GM23338 (cell line): Measurements from ENCODE around the gene SCNN1B. TPM values are rescaled to one million over a fixed set of nuclear protein-coding genes. Genes with fewer than 3 reads are reported as not detected.

Experiments
- ATAC-seq: fragments of 200-7000 bp; cut with Tn5 transposase; 3 replicates; pipeline ENCODE4 v1.9.1; 2020
- DNase-seq: peaks from one replicate; pipeline ENCODE4 v3.0.0-alpha.2; 2015; ENCODE audit warnings: low spot score
- H2AFZ ChIP-seq: fragments of 200-600 bp; sonication (generic); 2 replicates; pipeline ENCODE4 v1.8.0; 2016; ENCODE audit warnings: antibody characterized with exemption, mild to moderate bottlenecking, moderate library complexity
- H3F3A ChIP-seq: fragments of 200-600 bp; sonication (generic); replicated peaks from 2 replicates; pipeline ENCODE4 v1.8.0; 2017; ENCODE audit warnings: antibody characterized with exemption, mixed run types, low read depth
- H3K27ac ChIP-seq: fragments of 200-600 bp; sonication (generic); 2 replicates; pipeline ENCODE4 v1.6.1; 2016; ENCODE audit warnings: low read depth
- H3K27me3 ChIP-seq: fragments of 200-600 bp; sonication (generic); 2 replicates; pipeline ENCODE4 v1.8.0; 2016; ENCODE audit warnings: mild to moderate bottlenecking, mixed run types, moderate library complexity; ENCODE audit not compliant: insufficient read depth
- H3K36me3 ChIP-seq: fragments of 200-600 bp; sonication (generic); 2 replicates; pipeline ENCODE4 v1.8.0; 2016; ENCODE audit warnings: mild to moderate bottlenecking; ENCODE audit not compliant: insufficient read depth
- H3K4me1 ChIP-seq: fragments of 200-600 bp; sonication (generic); 2 replicates; pipeline ENCODE4 v1.8.0; 2016; ENCODE audit warnings: mild to moderate bottlenecking, moderate library complexity; ENCODE audit not compliant: insufficient read depth
- H3K4me2 ChIP-seq: fragments of 200-600 bp; sonication (generic); 2 replicates; pipeline ENCODE4 v1.7.1; 2017; ENCODE audit warnings: mixed run types
- H3K4me3 ChIP-seq: fragments of 200-600 bp; sonication (generic); 2 replicates; pipeline ENCODE4 v1.6.1; 2016; ENCODE audit warnings: mixed run types
- H3K79me2 ChIP-seq: fragments of 200-600 bp; sonication (generic); replicated peaks from 2 replicates; pipeline ENCODE4 v1.8.0; 2017; ENCODE audit warnings: mild to moderate bottlenecking; ENCODE audit not compliant: insufficient read depth
- H3K9me2 ChIP-seq: fragments of 200-600 bp; sonication (generic); 2 replicates; pipeline ENCODE4 v1.8.0; 2017; ENCODE audit not compliant: insufficient read depth
- H4K20me1 ChIP-seq: fragments of 200-600 bp; sonication (generic); replicated peaks from 2 replicates; pipeline ENCODE4 v1.8.0; 2017; ENCODE audit warnings: mild to moderate bottlenecking; ENCODE audit not compliant: insufficient read depth
- H3K27ac Mint-ChIP-seq: 2 replicates; pipeline ENCODE4 v1.8.0; 2020; ENCODE audit warnings: inconsistent platforms, mild to moderate bottlenecking, moderate library complexity, mixed read lengths
- H3K27me3 Mint-ChIP-seq: 3 replicates; pipeline ENCODE4 v1.8.0; 2022; ENCODE audit warnings: low read depth, mild to moderate bottlenecking, moderate library complexity, mixed read lengths, inconsistent platforms; ENCODE audit not compliant: insufficient read depth, poor library complexity
- H3K36me3 Mint-ChIP-seq: 3 replicates; pipeline ENCODE4 v1.8.0; 2021; ENCODE audit warnings: low read depth, mild to moderate bottlenecking, inconsistent platforms, moderate library complexity, mixed read lengths
- H3K4me1 Mint-ChIP-seq: 3 replicates; pipeline ENCODE4 v1.8.0; 2020; ENCODE audit warnings: mild to moderate bottlenecking, inconsistent platforms, mixed read lengths
- H3K4me3 Mint-ChIP-seq: 3 replicates; pipeline ENCODE4 v1.8.0; 2021; ENCODE audit warnings: moderate library complexity, mild to moderate bottlenecking, inconsistent platforms, mixed read lengths
- H3K9me3 Mint-ChIP-seq: 3 replicates; pipeline ENCODE4 v1.8.0; 2020; ENCODE audit warnings: moderate library complexity, mild to moderate bottlenecking, inconsistent platforms, mixed read lengths
- CREB1 ChIP-seq: fragments of 250-450 bp; sonication (Bioruptor Pico); IDR thresholded peaks from 2 replicates; pipeline ENCODE4 v1.5.0; 2020; ENCODE audit warnings: low read depth, mild to moderate bottlenecking, moderate library complexity
- CTCF ChIP-seq, 2 experiments: fragments of 200-600 bp in 1 of 2; sonication (generic) in 1 of 2; conservative IDR thresholded peaks; 2 replicates each; pipeline versions ENCODE4 v1.5.1 to v1.6.1; 2016 to 2017; ENCODE audit warnings: antibody characterized with exemption in 2 of 2, low read depth in 2 of 2, mild to moderate bottlenecking in 2 of 2, moderate library complexity in 1 of 2
- ETS1 ChIP-seq: IDR thresholded peaks from 2 replicates; pipeline ENCODE4 v1.6.1; 2016; ENCODE audit warnings: antibody characterized with exemption
- EZH2 ChIP-seq: fragments of 200-600 bp; sonication (generic); IDR thresholded peaks from one replicate; pipeline ENCODE4 v1.8.0; 2017; ENCODE audit warnings: antibody characterized with exemption, mild to moderate bottlenecking, low read depth; ENCODE audit not compliant: unreplicated experiment
- JUNB ChIP-seq: IDR thresholded peaks from one replicate; pipeline ENCODE4 v1.6.1; 2016; ENCODE audit warnings: antibody characterized with exemption; ENCODE audit not compliant: unreplicated experiment
- POLR2AphosphoS5 ChIP-seq: IDR thresholded peaks from 2 replicates; pipeline ENCODE4 v1.6.1; 2016; ENCODE audit warnings: antibody characterized with exemption, low read depth
- REST ChIP-seq: IDR thresholded peaks from one replicate; pipeline ENCODE4 v1.6.1; 2018; ENCODE audit warnings: antibody characterized with exemption; ENCODE audit not compliant: unreplicated experiment
- STAT1 ChIP-seq: IDR thresholded peaks from one replicate; pipeline ENCODE4 v1.6.1; 2016; ENCODE audit warnings: antibody characterized with exemption; ENCODE audit not compliant: unreplicated experiment
- ZNF114 ChIP-seq: fragments of 250-450 bp; sonication (Bioruptor Pico); IDR thresholded peaks from 2 replicates; pipeline ENCODE4 v1.5.0; 2020; ENCODE audit warnings: mild to moderate bottlenecking, moderate library complexity
- ZNF331 ChIP-seq: fragments of 250-450 bp; sonication (Bioruptor Pico); IDR thresholded peaks from 2 replicates; pipeline ENCODE4 v1.5.0; 2020; ENCODE audit warnings: low read depth, mild to moderate bottlenecking, moderate library complexity
- polyA plus RNA-seq: library from polyadenylated mRNA; unstranded; fragments of >200 nt; fragmentation: Nextera tagmentation; extraction: Ambion mirVana; gene quantifications from 2 replicates; pipeline ENCODE4 v1.2.1, GENCODE V29; 2016
- total RNA-seq: library from RNA; depleted of rRNA; stranded (reverse); fragments of >200 nt; shearing (Covaris generic); gene quantifications from 2 replicates; pipeline ENCODE4 v1.2.3, GENCODE V29; 2014

SCNN1B gene
- total and polyA plus RNA-seq, 2 experiments from 2014 or later, result 0.78 to 1.1 TPM

- no peaks in the 10 kb centered on the region for H3K27me3 ChIP-seq
- no peak overlapping the region for H2AFZ ChIP-seq
- H3K4me3 ChIP-seq, result no peak overlapping the region
- TF ChIP-seq CTCF (conservative IDR thresholded peaks at IDR 0.05; ENCODE audit: low read depth in 2 of 2), result no peak
- TF ChIP-seq EZH2, result no peak
- no peak for TF ChIP-seq REST
- no peak for TF ChIP-seq ZNF331
- no peak for TF ChIP-seq ZNF114 (CRISPR knock-in tag)
- TF ChIP-seq ETS1, result no peak
- TF ChIP-seq POLR2AphosphoS5, result no peak
- no peak for TF ChIP-seq JUNB
- TF ChIP-seq CREB1 (CRISPR knock-in tag), result no peak
- TF ChIP-seq STAT1, result no peak
- no peaks in the 10 kb centered on the region for H3K4me1 ChIP-seq
- Mint-ChIP-seq H3K27ac (no peak overlapping the region), H3K4me3 (no peak overlapping the region), H3K27me3 (no peaks in the 10 kb centered on the region), H3K36me3 (no peaks in the 10 kb centered on the region), H3K4me1 (no peaks in the 10 kb centered on the region), H3K9me3 (no peaks in the 10 kb centered on the region)
- no peak overlapping the region for H3K27ac ChIP-seq
- no peak for DNase-seq
- ATAC-seq, result no peak
- no peaks in the 10 kb centered on the region for H3K9me2 ChIP-seq
- H3F3A ChIP-seq, result no peaks in the 10 kb centered on the region
- no peak overlapping the region for H3K4me2 ChIP-seq
- H4K20me1 ChIP-seq, result no peaks in the 10 kb centered on the region
- H3K79me2 ChIP-seq, result no peaks in the 10 kb centered on the region
- no peaks in the 10 kb centered on the region for H3K36me3 ChIP-seq
These were observed 55.7 kb downstream of the SCNN1B start for GRCh38 chr16:23357761-23358290.
